ENCODE results near the gene TIGD4.

DNA sequence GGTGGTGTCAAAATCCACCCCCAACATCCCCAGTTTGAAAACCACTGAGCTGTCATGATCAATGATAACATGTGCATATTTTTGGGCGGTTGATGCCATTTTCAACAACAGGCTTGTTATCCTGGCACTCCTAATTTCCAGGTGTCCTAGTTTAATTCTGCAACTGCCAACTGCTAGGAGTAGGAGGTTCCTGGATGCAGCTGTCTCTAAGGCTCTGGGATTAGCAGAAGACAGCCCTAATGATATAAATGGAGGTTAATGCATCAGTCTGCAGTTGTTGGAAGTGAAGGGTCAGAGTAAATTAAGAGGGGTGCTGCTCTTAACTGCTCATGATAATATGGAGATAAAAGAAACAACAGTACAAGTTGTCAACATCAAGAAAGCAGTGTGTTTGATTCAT is 24.0 kb upstream of the TIGD4 start:
- TF ChIP-seq, protein P1, sequence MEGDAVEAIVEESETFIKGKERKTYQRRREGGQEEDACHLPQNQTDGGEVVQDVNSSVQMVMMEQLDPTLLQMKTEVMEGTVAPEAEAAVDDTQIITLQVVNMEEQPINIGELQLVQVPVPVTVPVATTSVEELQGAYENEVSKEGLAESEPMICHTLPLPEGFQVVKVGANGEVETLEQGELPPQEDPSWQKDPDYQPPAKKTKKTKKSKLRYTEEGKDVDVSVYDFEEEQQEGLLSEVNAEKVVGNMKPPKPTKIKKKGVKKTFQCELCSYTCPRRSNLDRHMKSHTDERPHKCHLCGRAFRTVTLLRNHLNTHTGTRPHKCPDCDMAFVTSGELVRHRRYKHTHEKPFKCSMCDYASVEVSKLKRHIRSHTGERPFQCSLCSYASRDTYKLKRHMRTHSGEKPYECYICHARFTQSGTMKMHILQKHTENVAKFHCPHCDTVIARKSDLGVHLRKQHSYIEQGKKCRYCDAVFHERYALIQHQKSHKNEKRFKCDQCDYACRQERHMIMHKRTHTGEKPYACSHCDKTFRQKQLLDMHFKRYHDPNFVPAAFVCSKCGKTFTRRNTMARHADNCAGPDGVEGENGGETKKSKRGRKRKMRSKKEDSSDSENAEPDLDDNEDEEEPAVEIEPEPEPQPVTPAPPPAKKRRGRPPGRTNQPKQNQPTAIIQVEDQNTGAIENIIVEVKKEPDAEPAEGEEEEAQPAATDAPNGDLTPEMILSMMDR (IDR thresholded peaks at IDR 0.05), result no peak
- TF ChIP-seq ZFX (IDR thresholded peaks at IDR 0.05; ENCODE audit: borderline replicate concordance), result no peak

Measured in 22Rv1 (cell line).